Kidney capillary endothelial cell (primary cell): ENCODE data around the gene FMC1.

Experiments used
- DNase-seq: peaks from one replicate; pipeline ENCODE4 v3.0.0-alpha.2; 2018; ENCODE audit warnings: low spot score

The FMC1 gene

GRCh38 chr7:139374246-139374645, 33.1 kb downstream of the FMC1 start:
- DNase-seq = no peak

GRCh38 chr7:139382439-139382838, 41.3 kb downstream of the FMC1 start:
- no peak for DNase-seq

GRCh38 chr7:139384611-139385010, 43.5 kb downstream of the FMC1 start:
- DNase-seq = no peak

- DNase-seq = no peak
Observed at GRCh38 chr7:139387594-139387993, 46.5 kb downstream of the FMC1 start.

- no peak for DNase-seq
Observed at GRCh38 chr7:139389091-139389490, 48.0 kb downstream of the FMC1 start.

GRCh38 chr7:139389774-139390173, 48.6 kb downstream of the FMC1 start:
- DNase-seq = no peak

GRCh38 chr7:139393621-139394211, 52.6 kb downstream of the FMC1 start:
- DNase-seq = no peak

- no peak for DNase-seq
Observed at GRCh38 chr7:139394540-139394939, 53.4 kb downstream of the FMC1 start.
